HepG2 (cell line): ENCODE measurements around the gene QSOX2. TPM values are rescaled to one million over a fixed set of nuclear protein-coding genes. Genes with fewer than 3 reads are reported as not detected.

Source experiments
- ATAC-seq: fragments of 200-7000 bp; cut with Tn5 transposase; 3 replicates; pipeline ENCODE4 v1.9.1; 2020; ENCODE audit warnings: mild to moderate bottlenecking, moderate library complexity
- BruUV-seq: library from RNA; stranded (reverse); fragments of 400-500 nt; replicated peaks from 2 replicates; lab custom pipeline; 2021; lab: Mats Ljungman, UMichigan
- CTCF ChIA-PET: fragments of 300-600 bp; formaldehyde crosslinking; extraction: SDS; loops from one replicate; lab custom pipeline; 2021; ENCODE audit warnings: low total read pairs, inconsistent platforms, low intra/inter-chr PET ratio; lab: Yijun Ruan, JAX
- POLR2A ChIA-PET: fragments of 350-600 bp; sonication (Branson Sonifier 250); formaldehyde crosslinking; loops from one replicate; lab custom pipeline; 2020; ENCODE audit warnings: antibody characterized with exemption, inconsistent platforms; lab: Yijun Ruan, JAX
- DNase-seq: peaks from one replicate; pipeline ENCODE4 v3.0.0-alpha.2; 2015; ENCODE audit warnings: low spot score
- FAIRE-seq: peaks from 3 replicates; lab custom pipeline; 2011; peaks lifted over from hg19 to GRCh38; lab: Jason Lieb, UNC
- H2AFZ ChIP-seq: one replicate; pipeline ENCODE4 v1.6.1; 2011; ENCODE audit warnings: low read length, inconsistent platforms
- H3K27ac ChIP-seq: fragments of 300-600 bp; 3 replicates; pipeline ENCODE4 v1.8.0; 2011; ENCODE audit warnings: mixed run types, mild to moderate bottlenecking, mixed read lengths, low read length, inconsistent platforms; ENCODE audit not compliant: insufficient read depth; ENCODE audit errors: extremely low read length
- H3K27me3 ChIP-seq, 2 experiments: fragments of 200-600 bp in 1 of 2; 2 replicates in 1 of 2; 3 replicates in 1 of 2; pipeline versions ENCODE4 v1.6.0 to v1.8.0; 2011; ENCODE audit warnings: low read length in 2 of 2, mild to moderate bottlenecking in 2 of 2, moderate library complexity in 2 of 2, inconsistent platforms in 1 of 2; ENCODE audit not compliant: insufficient read depth in 2 of 2, control insufficient read depth in 1 of 2
- H3K36me3 ChIP-seq, 2 experiments: fragments of 200-600 bp in 1 of 2; replicated peaks in 1 of 2; 2 replicates in 1 of 2; 3 replicates in 1 of 2; pipeline versions ENCODE4 v1.5.1 to v1.8.0; 2011; ENCODE audit warnings: low read length in 2 of 2, inconsistent platforms in 1 of 2; ENCODE audit not compliant: insufficient read depth in 2 of 2, control insufficient read depth in 1 of 2
- H3K4me1 ChIP-seq: 2 replicates; pipeline ENCODE4 v1.5.1; 2012; ENCODE audit warnings: low read length, inconsistent platforms; ENCODE audit not compliant: insufficient read depth
- H3K4me2 ChIP-seq: 2 replicates; pipeline ENCODE4 v1.6.0; 2011; ENCODE audit warnings: low read depth, low read length, inconsistent platforms
- H3K4me3 ChIP-seq, 3 experiments: fragments of 200-600 bp in 1 of 3; sonication (generic), shearing (Covaris generic) in 1 of 3; replicated peaks in 1 of 3; 2 replicates each; pipeline ENCODE4 v1.5.1; 2011 to 2016; ENCODE audit warnings: low read length in 3 of 3, inconsistent platforms in 2 of 3, low read depth in 2 of 3, mild to moderate bottlenecking in 2 of 3, control low read depth in 1 of 3, mixed read lengths in 1 of 3; ENCODE audit not compliant: insufficient read depth in 1 of 3
- H3K79me2 ChIP-seq: one replicate; pipeline ENCODE4 v1.6.1; 2011; ENCODE audit warnings: low read length, inconsistent platforms; ENCODE audit not compliant: insufficient read depth
- H3K9ac ChIP-seq: 2 replicates; pipeline ENCODE4 v1.6.0; 2011; ENCODE audit warnings: mild to moderate bottlenecking, low read depth, low read length, inconsistent platforms; ENCODE audit not compliant: insufficient read depth
- H3K9me3 ChIP-seq: 2 replicates; pipeline ENCODE4 v1.5.1; 2012; ENCODE audit warnings: mild to moderate bottlenecking, low read length
- H4K20me1 ChIP-seq: 2 replicates; pipeline ENCODE4 v1.6.0; 2011; ENCODE audit warnings: inconsistent platforms, mild to moderate bottlenecking, low read length, moderate library complexity; ENCODE audit not compliant: insufficient read depth
- HCFC1 ChIP-seq: fragments of 150-350 bp; IDR thresholded peaks from 2 replicates; pipeline ENCODE4 v1.6.1; 2014; ENCODE audit warnings: low read depth, low read length
- HES4 ChIP-seq: sonication (generic); formaldehyde crosslinking; IDR thresholded peaks from 2 replicates; pipeline ENCODE4 v1.9.0; 2021; ENCODE audit warnings: mild to moderate bottlenecking, missing genetic modification reagents, borderline replicate concordance
- HNRNPUL1 ChIP-seq: fragments of 200-400 bp; formaldehyde crosslinking; IDR thresholded peaks from 2 replicates; pipeline ENCODE4 v1.6.1; 2017; ENCODE audit warnings: low read depth, mild to moderate bottlenecking, low read length, moderate library complexity
- KIAA2018 ChIP-seq: sonication (generic); formaldehyde crosslinking; IDR thresholded peaks from 2 replicates; pipeline ENCODE4 v1.5.0; 2020; ENCODE audit warnings: mild to moderate bottlenecking, missing genetic modification reagents, borderline replicate concordance
- SKIL ChIP-seq: sonication (generic); formaldehyde crosslinking; IDR thresholded peaks from 2 replicates; pipeline ENCODE4 v1.8.0; 2022; ENCODE audit warnings: missing genetic modification reagents, mild to moderate bottlenecking, moderate library complexity, borderline replicate concordance
- SNAI1 ChIP-seq: sonication (generic); formaldehyde crosslinking; IDR thresholded peaks from 2 replicates; pipeline ENCODE4 v1.5.0; 2020; ENCODE audit warnings: mild to moderate bottlenecking, missing genetic modification reagents, borderline replicate concordance
- THYN1 ChIP-seq: sonication (generic); formaldehyde crosslinking; IDR thresholded peaks from 2 replicates; pipeline ENCODE4 v1.8.1; 2023; ENCODE audit warnings: low read depth, mild to moderate bottlenecking, moderate library complexity, missing genetic modification reagents, borderline replicate concordance
- ZNF121 ChIP-seq: sonication (generic); formaldehyde crosslinking; IDR thresholded peaks from 2 replicates; pipeline ENCODE4 v1.5.0; 2020; ENCODE audit warnings: mild to moderate bottlenecking, missing genetic modification reagents
- ZNF567 ChIP-seq: sonication (generic); formaldehyde crosslinking; IDR thresholded peaks from 2 replicates; pipeline ENCODE4 v1.8.1; 2023; ENCODE audit warnings: mild to moderate bottlenecking, missing genetic modification reagents, borderline replicate concordance
- WGBS: methylation state at CpG from one replicate; pipeline ENCODE4 v1.1.6; 2017; ENCODE audit warnings: low lambda C conversion rate; 5-methylcytosine and 5-hydroxymethylcytosine counted together
- in situ Hi-C: cut with HindIII; loops from 2 replicates; pipeline ENCODE4 v1.10.0; 2017; ENCODE audit warnings: low pct_unique_long_range_greater_than_20kb; ENCODE audit not compliant: extremely low pct_ligation_motif_present
- intact Hi-C: fragments of 100-400 bp; cut with micrococcal nuclease; formaldehyde crosslinking; loops from one replicate; pipeline ENCODE4 v1.10.0; 2022; ENCODE audit not compliant: unreplicated experiment
- polyA plus RNA-seq, 8 experiments: library from polyadenylated mRNA; depleted of rRNA in 3 of 8; stranded (reverse) in 7 of 8; unstranded in 1 of 8; fragments of >200 nt; fragmentation: Illumina TruSeq in 4 of 8; extraction: Trizol in 4 of 8; gene quantifications; 2 replicates each; pipeline versions ENCODE4 v1.2.1 to v1.2.3, GENCODE V29; 2011 to 2016; ENCODE audit warnings: low read depth in 4 of 8, missing spikeins in 1 of 8, mixed read lengths in 1 of 8; ENCODE audit not compliant: insufficient read depth in 1 of 8
- total RNA-seq, 5 experiments: library from RNA; depleted of rRNA; stranded (reverse); fragments of >200 nt; fragmentation: Illumina TruSeq; extraction: Trizol; gene quantifications; 2 replicates each; pipeline ENCODE4 v1.2.3, GENCODE V29; 2016; ENCODE audit warnings: low read depth in 1 of 5

Gene QSOX2
- total and polyA plus RNA-seq, 2 of the 13 experiments (the other 11 are each of a cell fraction or from before 2014, with no cell fraction given): 27.1 to 42.1 TPM

- no TSS peak for BruUV-seq
- WGBS: 13% methylated on average over 10 of the region's 20 CpGs
- POLR2A ChIA-PET: no interaction called here
Observed at GRCh38 chr9:136260936-136261472, 15.4 kb upstream of the QSOX2 start.

More at GRCh38 chr9:136260936-136261472, 15.4 kb upstream of the QSOX2 start:
- Histone ChIP-seq H3K27ac (no peak overlapping the region), H3K79me2 (no peaks in the 10 kb centered on the region), H3K9me3 (no peaks in the 10 kb centered on the region), H2AFZ (no peak overlapping the region), H4K20me1 (no peaks in the 10 kb centered on the region), H3K4me1 (peaks cover 13% of the 10 kb centered on the region), H3K27me3 (peaks cover 29 to 93% of the 10 kb centered on the region in 2 experiments), H3K4me3 (no peak overlapping the region), H3K9ac (no peak overlapping the region), H3K4me2 (no peak overlapping the region), H3K36me3 (no peaks in the 10 kb centered on the region)
- TF ChIP-seq ZNF567 (CRISPR knock-in tag) (no peak), HNRNPUL1 (no peak), SNAI1 (CRISPR knock-in tag) (no peak), HES4 (CRISPR knock-in tag) (no peak), SKIL (CRISPR knock-in tag) (no peak), ZNF121 (no peak), THYN1 (CRISPR knock-in tag) (no peak), KIAA2018 (no peak), HCFC1 (no peak)
- ATAC-seq: no peak
- in situ Hi-C loops: loop anchor here (25.0 kb wide), 1 partner anchor 274 kb away; no protein-coding TSS in a partner anchor
- no peak for DNase-seq
- intact Hi-C loops: no loop called here
- CTCF ChIA-PET: no interaction called here
- FAIRE-seq: no peak
